Activated naive CD8-positive, alpha-beta T cell treated with anti-CD3 and anti-CD28 coated beads, Interleukin-2, amount 50 U/mL, for 16 hours (primary cell): Measurements from ENCODE around the gene ARSI.
"Not testable (repeated sequence)": the region's sequence is repeated elsewhere in the genome, so short reads cannot be mapped to it uniquely, and the experiment has no call there.

Experiments used
- DNase-seq: peaks from one replicate; pipeline ENCODE4 v3.0.0-alpha.2; 2020; ENCODE audit warnings: low read depth, low spot score

Gene ARSI

DNA sequence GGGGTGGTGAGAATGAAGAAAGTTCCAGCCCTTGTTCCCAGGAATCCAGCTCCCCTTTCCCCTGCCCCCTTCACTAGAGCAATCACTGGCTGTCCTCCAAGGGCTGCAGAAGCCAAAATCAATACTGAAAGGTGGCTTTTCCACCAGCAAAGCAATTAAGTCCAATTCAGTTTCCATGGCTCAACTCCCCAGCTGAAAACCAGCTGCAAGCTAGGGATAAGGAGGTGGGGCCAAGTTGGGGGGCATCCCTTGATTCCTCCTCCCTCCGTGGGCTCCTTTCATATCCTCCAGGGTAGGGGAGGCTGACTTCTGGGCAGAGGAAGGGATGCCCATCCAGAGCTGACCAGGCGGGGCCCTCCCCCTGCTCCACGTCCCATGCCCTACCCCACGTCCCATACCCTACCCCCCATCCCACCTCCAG is 35.8 kb downstream of the ARSI start:
- DNase-seq: no peak

DNA sequence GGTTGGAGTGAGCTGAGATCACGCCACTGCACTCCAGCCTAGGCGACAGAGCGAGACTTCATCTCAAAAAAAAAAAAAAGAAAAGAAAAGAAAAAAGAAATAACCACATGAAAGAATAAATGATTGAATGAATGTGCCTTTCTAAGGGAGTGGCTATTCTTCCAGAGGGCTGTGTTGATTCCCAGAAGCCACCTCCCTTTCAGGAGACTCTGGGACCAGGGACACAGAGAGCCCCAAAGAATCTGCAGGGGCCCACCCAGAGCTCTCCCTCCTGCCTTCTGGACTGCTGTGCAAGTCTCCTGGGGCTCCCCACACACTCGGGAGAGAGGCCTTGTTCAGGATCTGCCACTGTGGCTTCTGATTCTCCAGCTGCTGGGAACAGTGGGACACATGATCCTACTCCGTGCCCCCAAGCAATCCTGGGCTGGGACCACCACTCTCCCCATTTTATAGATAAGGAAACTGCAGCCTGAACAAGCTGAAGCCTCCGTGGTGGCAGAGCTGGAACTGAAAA is 36.8 kb downstream of the ARSI start:
- DNase-seq: no peak

GRCh38 chr5:150264667-150265603 is 37.8 kb downstream of the ARSI start:
- DNase-seq: no peak

DNA sequence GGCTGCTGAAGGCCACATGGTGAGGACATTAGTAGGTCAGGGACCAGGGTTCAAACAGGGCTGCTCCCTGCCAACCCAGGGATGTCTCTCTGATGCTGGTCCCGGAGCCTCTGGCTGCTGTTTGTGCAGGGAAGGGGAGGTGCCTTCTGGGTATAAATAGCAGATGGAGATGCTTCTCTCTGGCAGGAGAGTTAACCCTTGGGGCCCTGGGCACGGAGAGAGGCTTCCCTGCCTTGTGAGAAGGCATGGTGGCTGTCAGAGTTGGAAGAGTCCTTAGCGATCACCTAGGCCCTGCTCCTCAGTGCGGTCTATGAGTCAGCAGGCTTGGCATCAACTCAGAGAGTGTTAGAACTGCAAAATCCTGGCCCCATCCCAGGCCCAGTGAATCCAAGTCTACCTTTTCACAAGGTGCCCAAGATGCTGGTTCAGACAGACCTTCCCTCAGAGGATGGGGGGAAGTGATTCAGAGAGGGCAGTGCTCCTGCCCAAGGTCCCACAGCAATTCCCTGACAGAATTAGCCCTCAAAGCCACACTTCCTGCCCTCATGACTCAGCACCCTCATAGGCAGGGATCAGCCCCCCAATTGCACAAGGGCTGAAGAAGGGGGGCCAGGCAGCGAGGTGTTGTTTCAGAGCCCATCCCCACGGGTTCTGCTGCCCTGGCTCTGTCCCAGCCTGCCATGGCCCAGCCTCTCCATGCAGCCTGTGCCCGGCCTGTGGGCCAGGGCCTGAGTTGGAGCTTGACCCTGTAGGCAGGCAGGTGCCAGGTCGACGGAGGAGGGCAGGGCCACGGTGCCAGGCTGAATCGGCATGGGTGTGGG is 38.7 kb downstream of the ARSI start:
- DNase-seq: no peak

DNA sequence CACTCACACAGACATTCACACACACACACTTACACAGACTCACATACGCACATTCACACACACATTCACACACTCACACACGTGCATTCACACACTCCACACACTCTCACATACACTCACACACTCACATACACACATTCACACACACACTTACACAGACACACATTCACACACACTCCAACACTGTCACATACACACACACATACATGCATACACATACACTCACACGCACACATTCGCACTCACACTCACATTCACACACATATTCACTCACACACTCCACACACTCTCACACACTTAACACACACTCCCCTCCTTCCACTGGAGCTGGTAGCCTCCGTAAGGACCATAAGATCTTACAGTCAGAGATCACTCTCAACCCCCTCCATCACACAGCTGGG is 39.3 kb downstream of the ARSI start:
- DNase-seq: no peak

- no peak for DNase-seq
Measured at GRCh38 chr5:150262502-150262901, 40.2 kb downstream of the ARSI start.

DNA sequence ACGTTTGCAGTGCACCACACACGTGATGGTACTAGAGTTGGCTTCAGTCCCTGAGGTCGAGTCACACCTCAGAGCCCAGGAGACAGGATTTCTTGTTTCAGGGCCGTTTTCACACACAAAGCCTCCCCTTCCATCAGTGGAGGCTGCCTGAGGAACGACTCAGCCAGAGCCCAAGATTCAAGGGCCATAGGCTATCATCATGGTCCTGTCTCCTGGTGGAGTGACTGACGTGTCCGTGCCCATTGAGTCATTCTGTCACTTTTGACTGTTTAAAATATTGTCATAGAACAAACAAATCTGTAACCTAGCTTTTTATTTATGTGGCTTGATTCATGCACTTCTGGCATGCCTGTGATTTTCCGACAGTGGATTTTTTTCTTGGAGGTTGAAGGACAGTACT is 41.5 kb downstream of the ARSI start:
- no peak for DNase-seq

DNA sequence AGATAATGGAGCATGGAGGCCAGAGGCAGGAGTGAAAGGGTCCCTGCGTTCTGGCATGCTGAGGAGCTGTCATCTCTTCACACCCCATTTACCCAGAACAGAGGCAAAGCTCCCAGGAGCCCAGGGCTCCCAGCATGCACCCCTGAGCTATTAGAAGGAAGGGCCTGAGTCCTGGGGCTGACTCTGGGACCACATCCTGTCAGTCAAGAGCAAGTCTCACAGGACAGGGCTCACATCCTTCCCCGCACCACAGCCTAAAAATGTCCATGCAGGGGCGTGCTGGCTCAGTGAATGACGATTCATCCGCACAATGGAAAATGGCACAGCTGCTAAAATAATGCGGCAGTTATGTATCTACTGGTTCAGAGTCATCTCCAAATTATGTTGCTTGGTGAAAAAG is 44.6 kb downstream of the ARSI start:
- DNase-seq: no peak

DNA sequence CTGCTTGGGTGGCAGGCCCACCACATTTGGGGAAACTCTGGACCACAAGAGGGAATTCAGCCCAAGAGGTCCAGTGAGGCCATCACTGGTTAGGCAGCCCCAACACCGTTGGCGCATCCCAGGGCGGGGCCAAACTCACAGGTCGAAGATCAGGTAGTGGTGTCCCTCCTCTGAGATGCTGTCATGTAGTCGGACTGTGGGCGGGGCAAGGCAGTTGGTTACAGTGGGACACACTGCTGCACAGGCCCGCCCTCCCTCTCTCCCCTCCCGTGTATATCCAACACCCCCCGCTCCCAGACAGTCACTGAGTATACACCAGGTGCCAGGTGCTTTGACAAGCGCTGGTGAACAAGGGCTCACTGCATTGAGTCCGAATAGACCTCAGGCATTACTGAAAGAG is 45.3 kb downstream of the ARSI start:
- DNase-seq: no peak

- no peak for DNase-seq
Measured at GRCh38 chr5:150256410-150257064, 46.2 kb downstream of the ARSI start.

GRCh38 chr5:150255659-150256409 is 46.9 kb downstream of the ARSI start:
- DNase-seq: no peak

DNA sequence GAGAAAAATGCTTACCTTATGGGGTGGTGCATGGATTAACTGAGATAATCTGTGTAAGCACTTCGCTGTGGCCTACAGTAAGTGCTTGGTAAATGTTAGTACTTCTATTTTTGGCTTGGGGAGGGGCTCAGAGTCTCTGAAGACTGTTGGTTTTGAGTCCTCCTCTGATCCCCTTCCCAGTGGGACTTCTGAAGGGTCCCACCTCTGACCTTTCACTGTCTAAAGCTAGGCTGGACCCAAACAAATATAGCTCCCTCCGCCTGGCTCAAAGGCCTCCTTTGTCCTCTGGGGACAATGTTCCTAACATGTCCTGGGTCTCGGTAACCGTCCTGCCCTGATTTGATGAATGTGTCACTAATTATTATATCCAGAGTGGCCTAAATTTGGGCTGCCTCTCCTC is 47.9 kb downstream of the ARSI start:
- no peak for DNase-seq

GRCh38 chr5:150254363-150254762 is 48.3 kb downstream of the ARSI start:
- no peak for DNase-seq

DNA sequence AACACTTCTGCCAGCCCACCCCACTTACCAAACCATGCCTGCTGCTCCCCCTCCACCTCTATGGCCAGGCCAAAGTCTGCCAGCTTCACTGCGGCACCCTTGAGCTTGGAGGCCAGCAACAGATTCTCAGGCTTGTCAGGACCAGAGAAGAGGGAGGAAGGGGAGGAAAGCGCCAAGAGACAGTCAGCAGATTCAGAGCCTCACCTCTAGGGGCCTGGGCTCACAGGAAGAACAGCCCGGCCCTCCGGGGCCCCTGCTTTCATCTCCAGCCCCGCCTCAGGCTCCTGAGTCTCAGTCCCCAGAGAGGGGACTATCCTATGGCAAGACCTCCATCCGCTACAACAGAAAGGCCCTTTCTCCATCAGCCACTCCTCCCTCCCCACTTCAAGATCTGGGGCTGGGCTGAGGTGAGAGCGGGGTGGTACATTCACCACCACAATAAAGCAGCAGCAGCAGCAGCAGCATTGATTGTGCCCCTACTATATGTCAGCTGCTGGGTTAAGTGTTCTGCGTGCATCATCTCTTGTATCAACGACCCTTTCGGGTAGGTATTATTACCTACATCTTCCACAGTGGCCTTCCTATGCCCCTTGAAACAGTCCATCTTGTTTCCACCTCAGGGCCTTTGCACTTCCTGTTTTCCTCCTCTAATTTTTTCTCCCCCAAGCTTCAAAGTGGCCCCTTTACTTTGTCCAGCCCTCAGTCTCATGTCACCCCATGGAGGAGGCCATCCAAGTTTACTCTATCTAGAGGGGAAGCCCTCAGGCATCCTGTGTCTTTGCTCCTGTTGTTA is 49.1 kb downstream of the ARSI start:
- no peak for DNase-seq

DNA sequence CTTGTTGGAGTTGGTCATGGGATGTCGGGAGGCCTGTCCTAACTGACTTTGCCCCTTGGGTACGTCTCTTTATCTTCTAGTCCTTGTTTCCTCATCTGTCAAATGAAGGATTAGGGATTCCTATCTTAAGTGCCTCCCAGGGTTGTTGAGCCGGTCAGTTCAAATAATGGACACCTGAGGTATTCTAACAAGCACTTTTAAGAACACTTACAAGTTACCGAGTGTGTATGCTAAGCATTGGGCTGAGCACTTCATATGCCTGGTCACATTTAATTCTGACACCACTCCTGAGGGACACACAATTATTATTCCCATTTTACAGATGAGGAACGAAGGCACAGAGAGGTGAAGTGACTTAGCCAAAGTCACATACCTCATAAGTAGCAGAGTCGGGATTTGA is 50.2 kb downstream of the ARSI start:
- DNase-seq: no peak

- DNase-seq: no peak
Measured at GRCh38 chr5:150251504-150251903, 51.2 kb downstream of the ARSI start.

GRCh38 chr5:150249744-150250143 is 53.0 kb downstream of the ARSI start:
- DNase-seq: no peak

DNA sequence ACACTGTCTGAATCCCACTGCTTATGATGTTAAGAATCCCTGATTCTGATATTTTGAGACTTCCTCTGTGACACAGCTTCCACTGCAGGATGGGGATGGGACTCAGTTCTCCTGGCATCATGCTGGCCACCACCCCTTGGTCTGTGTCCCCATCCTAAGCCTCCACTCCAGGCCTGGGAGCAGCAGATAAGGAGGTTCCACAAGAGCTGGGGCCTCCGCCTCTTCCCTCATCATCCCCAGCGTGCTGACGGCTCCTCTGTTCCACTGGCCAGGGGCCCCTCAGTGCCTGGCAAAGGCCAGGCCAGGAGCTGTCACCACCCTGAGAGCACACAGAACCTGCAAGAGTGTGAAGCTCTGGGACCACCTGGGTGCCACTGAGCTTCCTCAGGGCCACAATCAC is 53.8 kb downstream of the ARSI start:
- no peak for DNase-seq

- DNase-seq: not testable (repeated sequence)
Measured at GRCh38 chr5:150248493-150248892, 54.2 kb downstream of the ARSI start.

DNA sequence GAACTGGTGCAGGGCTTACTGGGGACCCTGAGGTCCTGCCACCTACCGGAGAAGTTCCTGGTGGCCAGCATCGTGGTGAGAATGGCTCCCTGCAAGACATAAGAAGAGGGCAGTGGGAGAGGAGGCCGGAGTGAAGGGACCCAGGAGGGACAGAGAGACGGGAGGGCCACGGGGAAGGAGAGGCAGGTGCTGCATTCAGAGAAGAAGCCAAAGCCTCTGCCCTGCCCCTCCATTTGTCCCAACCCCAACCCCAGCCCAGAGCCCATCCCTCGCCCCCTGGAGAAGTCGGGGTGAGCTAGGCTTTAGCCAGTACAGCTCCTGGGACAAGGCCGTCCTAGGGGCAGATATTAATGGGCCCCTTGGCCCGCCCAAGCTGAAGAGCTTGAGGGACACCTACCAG is 55.0 kb downstream of the ARSI start:
- no peak for DNase-seq
